GM10266 (cell line): ENCODE measurements around the gene SF3A2.

Experiments
- DNase-seq: peaks from one replicate; pipeline ENCODE4 v3.0.0; 2012; ENCODE audit errors: extremely low spot score
- CTCF ChIP-seq: IDR thresholded peaks from 2 replicates; pipeline ENCODE4 v1.5.1; 2012; ENCODE audit warnings: mild to moderate bottlenecking, low read depth; ENCODE audit not compliant: control insufficient read depth, insufficient read depth; ENCODE audit errors: missing control alignments

Gene SF3A2

GRCh38 chr19:2228157-2229030, 8.2 kb upstream of the SF3A2 start:
- DNase-seq: no peak
- no peak for TF ChIP-seq CTCF

GRCh38 chr19:2229103-2230032, 7.3 kb upstream of the SF3A2 start:
- DNase-seq: no peak
- no peak for TF ChIP-seq CTCF

- no peak for TF ChIP-seq CTCF
Observed at GRCh38 chr19:2230033-2230531, 6.5 kb upstream of the SF3A2 start.

GRCh38 chr19:2230807-2231533, 5.7 kb upstream of the SF3A2 start:
- TF ChIP-seq CTCF: no peak

More at GRCh38 chr19:2230033-2230531, 6.5 kb upstream of the SF3A2 start:
- no peak for DNase-seq

GRCh38 chr19:2231621-2232221, 4.9 kb upstream of the SF3A2 start:
- TF ChIP-seq CTCF: peak; percentile 20
- DNase-seq: no peak

More at GRCh38 chr19:2230807-2231533, 5.7 kb upstream of the SF3A2 start:
- DNase-seq: no peak
